ENCODE measurements around the gene XRCC4. TPM values are rescaled to one million over a fixed set of nuclear protein-coding genes. Genes with fewer than 3 reads are reported as not detected.

The XRCC4 gene
- total RNA-seq, 1 experiment from 2014 or later: 10.8 TPM

DNA sequence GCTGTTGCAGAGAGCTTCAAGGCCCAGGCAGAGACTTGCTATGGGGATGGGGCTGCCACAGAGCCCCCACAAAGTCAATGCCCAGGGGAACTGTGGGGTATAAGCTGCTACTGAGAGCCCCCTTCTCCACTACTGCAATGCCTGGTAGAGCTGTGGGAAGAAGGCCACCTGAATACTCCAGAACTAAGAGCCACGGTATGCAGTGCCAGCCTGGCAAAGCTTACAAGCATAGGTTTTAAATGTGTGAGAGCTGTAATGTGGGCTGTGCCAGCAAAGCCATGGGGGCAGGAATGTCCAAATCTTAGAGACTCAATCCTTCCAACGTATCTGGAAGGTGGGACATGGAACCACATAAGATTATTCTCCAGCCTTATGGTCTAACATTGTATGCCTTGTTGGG is 49.2 kb downstream of the XRCC4 start:
- no peak overlapping the region for H3K56ac ChIP-seq (ENCODE audit: insufficient read length, low read depth, low read length)
- no peak overlapping the region for H3K27ac ChIP-seq (ENCODE audit: insufficient read length, low read depth, low read length)
- no peaks in the 10 kb centered on the region for H3K9me3 ChIP-seq (ENCODE audit: control insufficient read depth, low read depth, low read length)
- H3K4me1 ChIP-seq (ENCODE audit: insufficient read depth, low read length): no peaks in the 10 kb centered on the region
- TF ChIP-seq, protein P1, sequence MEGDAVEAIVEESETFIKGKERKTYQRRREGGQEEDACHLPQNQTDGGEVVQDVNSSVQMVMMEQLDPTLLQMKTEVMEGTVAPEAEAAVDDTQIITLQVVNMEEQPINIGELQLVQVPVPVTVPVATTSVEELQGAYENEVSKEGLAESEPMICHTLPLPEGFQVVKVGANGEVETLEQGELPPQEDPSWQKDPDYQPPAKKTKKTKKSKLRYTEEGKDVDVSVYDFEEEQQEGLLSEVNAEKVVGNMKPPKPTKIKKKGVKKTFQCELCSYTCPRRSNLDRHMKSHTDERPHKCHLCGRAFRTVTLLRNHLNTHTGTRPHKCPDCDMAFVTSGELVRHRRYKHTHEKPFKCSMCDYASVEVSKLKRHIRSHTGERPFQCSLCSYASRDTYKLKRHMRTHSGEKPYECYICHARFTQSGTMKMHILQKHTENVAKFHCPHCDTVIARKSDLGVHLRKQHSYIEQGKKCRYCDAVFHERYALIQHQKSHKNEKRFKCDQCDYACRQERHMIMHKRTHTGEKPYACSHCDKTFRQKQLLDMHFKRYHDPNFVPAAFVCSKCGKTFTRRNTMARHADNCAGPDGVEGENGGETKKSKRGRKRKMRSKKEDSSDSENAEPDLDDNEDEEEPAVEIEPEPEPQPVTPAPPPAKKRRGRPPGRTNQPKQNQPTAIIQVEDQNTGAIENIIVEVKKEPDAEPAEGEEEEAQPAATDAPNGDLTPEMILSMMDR (conservative IDR thresholded peaks at IDR 0.05): no peak
- no peak overlapping the region for H4K8ac ChIP-seq (replicated peaks; ENCODE audit: insufficient read length, low read depth, low read length)
- H3K36me3 Mint-ChIP-seq (ENCODE audit: insufficient read depth in 1 of 3, low read depth in 3 of 3): peaks cover 6 to 26% (median 21%) of the 10 kb centered on the region in 3 experiments
- no peak overlapping the region for H4K91ac ChIP-seq (ENCODE audit: insufficient read length, low read depth, low read length)
- H3K79me2 ChIP-seq (ENCODE audit: insufficient read depth, low read length): no peaks in the 10 kb centered on the region
- H3K4ac ChIP-seq (ENCODE audit: low read depth, low read length): no peak overlapping the region
- no peak overlapping the region for H3K23ac ChIP-seq (ENCODE audit: insufficient read length, low read depth, low read length)
- DNase-seq: no peak
- H3K4me1 Mint-ChIP-seq: no peaks in the 10 kb centered on the region
- H2AFZ ChIP-seq (ENCODE audit: low read length): no peak overlapping the region
- no peak overlapping the region for H2BK12ac ChIP-seq (ENCODE audit: insufficient read length, low read depth, low read length)
- no peak overlapping the region for H3T11ph ChIP-seq (ENCODE audit: low read length)
- no peak overlapping the region for H2BK5ac ChIP-seq (ENCODE audit: insufficient read length, low read length)
- H3K27me3 Mint-ChIP-seq (ENCODE audit: low read depth): no peaks in the 10 kb centered on the region; the same call in 1 of the 2 replicates
- H2BK15ac ChIP-seq (ENCODE audit: low read depth, low read length): no peak overlapping the region
- H3K79me1 ChIP-seq (ENCODE audit: insufficient read depth, low read depth, low read length, poor library complexity, severe bottlenecking): no peaks in the 10 kb centered on the region
- no peak overlapping the region for H3K9ac ChIP-seq (ENCODE audit: extremely low read depth, insufficient read length, low read length)
- no peak overlapping the region for H3K4me2 ChIP-seq (ENCODE audit: insufficient read depth, insufficient read length, low read length)
- no peak overlapping the region for H3K4me3 Mint-ChIP-seq
- no peak overlapping the region for H4K5ac ChIP-seq (ENCODE audit: insufficient read length, low read depth, low read length)
- WGBS (ENCODE audit: extremely low coverage, insufficient read length, low lambda C conversion rate): no CpG with 5 or more reads among the region's 2 CpGs
- H3K9me3 Mint-ChIP-seq: peaks cover 23 to 35% of the 10 kb centered on the region in 2 experiments
- no peak overlapping the region for H3K18ac ChIP-seq (ENCODE audit: insufficient read length, low read depth, low read length)
- H3K27me3 ChIP-seq (ENCODE audit: insufficient read depth, low read length): no peaks in the 10 kb centered on the region
- H3K14ac ChIP-seq (ENCODE audit: insufficient read depth, low read length): no peak overlapping the region
- no peak overlapping the region for H2BK120ac ChIP-seq (ENCODE audit: low read depth, low read length, poor library complexity, severe bottlenecking)
- no peak overlapping the region for H3K27ac Mint-ChIP-seq
- no peaks in the 10 kb centered on the region for H3K23me2 ChIP-seq (ENCODE audit: insufficient read length, low read depth, low read length, poor library complexity, severe bottlenecking)
- H4K20me1 ChIP-seq (ENCODE audit: control insufficient read depth, insufficient read depth, insufficient read length): no peaks in the 10 kb centered on the region
- H2AK5ac ChIP-seq (ENCODE audit: insufficient read length, low read length): no peak overlapping the region
- no peak overlapping the region for H2BK20ac ChIP-seq (ENCODE audit: low read depth, low read length, poor library complexity, severe bottlenecking)
